HS-27A (cell line): ENCODE results near the gene PDE4D.
"Not testable (repeated sequence)": the region's sequence is repeated elsewhere in the genome, so short reads cannot be mapped to it uniquely, and the experiment has no call there.

Experiments
- DNase-seq: peaks from one replicate; pipeline ENCODE4 v3.0.0-alpha.2; 2012; ENCODE audit warnings: low read depth, missing footprints

PDE4D gene

DNA sequence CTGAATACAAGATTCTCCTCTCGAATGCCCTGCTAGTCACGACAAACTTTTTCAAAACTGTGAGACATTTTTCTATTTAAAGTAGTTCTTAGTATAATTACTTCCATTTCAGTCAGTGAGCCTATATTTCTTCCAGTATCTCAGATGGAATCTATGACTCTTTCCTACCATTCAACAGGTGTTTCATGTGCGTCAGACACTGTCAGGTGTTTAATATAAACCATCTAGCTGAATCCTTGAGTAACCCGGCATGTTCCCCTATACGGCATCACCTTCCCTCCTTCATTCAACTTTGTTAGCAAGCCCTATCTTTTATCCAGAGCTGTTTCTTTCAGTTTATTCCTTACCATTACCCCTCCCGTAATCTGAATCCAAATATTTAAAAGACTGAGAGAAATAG, 891.8 kb downstream of the PDE4D start:
- no peak for DNase-seq

DNA sequence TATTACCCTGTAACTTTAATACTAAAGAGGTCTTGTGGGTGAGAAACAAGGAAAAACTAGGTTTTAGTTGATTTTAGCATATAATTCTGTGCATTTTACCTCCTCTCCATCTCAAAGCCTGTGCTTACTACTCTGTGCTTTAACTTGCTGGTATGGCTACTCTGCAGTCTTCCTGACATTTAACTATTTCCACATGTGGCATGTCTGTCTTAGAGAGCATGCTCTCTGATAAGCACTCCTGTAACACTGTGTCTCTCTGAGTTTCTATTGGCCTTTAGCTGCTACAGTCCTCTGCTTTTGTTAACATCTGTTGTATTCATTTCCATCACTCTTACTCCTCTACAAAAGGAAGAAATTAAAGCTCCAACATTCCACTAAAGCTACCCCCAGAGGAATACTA, 892.4 kb downstream of the PDE4D start:
- DNase-seq: no peak

DNA sequence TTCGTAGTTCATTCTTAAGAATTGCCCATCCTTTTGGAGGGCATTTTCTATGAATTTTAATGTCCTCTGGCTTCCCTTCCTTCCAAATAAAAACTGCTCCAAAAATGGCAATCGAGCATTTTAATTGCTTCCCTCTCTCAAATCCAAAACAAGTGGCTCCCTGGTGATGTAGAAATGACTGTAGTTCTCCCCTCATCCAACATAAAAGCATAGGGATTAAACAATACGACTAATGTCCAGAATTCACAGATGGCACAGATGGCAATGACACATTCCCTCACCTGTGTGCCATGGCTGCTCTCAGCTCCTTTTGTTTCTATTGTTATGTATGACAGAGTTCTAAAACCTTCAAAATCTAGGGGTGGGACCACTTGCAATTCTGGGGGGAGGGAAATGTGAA, 893.3 kb downstream of the PDE4D start:
- DNase-seq: no peak

DNA sequence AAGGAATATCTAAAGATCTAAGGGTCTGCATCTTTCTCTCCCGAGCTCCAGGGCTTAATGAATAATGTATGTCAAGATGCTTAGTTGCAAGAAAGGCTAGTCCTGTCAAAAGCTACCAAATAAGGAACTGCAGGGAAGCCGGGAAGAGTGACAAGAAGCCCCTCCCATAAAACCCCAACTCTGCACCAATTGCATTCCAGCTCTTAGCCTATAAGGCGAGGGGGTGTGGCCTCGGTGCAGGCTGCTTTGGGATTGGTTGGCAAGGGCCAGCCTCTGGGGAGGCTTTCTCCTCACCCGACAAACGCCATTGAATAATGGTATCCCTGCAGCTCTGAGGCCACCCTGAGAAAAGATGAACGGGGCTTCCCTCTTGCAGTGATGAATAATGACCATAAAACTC, 893.7 kb downstream of the PDE4D start:
- DNase-seq: no peak

DNA sequence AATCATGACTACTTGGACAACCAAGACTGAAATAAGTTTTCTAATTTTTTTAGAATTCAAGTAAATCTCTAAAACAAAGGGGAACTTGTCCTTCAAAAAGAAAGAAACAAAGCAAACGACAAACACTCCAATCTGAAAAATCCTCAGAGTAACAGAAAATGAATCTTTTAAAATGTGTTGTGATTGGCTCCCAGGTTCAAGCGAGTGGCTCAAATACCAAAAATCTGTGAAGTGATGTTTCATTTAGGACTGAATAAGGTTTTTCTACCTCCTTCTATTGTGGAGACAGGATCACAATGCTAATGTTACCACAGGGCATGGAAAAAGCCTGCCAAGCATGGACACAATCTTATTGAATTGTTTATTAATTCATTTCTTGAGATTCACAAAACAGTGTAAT, 895.0 kb downstream of the PDE4D start:
- no peak for DNase-seq

DNA sequence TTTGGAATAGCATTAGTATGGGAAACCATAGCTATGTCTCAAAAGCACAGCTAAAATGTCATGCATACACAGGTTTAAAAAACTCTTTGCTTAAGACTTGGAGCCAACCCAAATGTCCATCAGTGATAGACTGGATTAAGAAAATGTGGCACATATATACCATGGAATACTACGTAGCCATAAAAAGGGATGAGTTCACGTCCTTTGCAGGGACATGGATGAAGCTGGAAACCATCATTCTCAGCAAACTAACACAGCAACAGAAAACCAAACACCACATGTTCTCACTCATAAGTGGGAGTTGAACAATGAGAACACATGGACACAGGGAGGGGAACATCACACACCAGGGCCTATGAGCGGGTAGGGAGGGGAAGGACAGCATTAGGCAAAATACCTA, 897.7 kb downstream of the PDE4D start:
- DNase-seq: not testable (repeated sequence)

DNA sequence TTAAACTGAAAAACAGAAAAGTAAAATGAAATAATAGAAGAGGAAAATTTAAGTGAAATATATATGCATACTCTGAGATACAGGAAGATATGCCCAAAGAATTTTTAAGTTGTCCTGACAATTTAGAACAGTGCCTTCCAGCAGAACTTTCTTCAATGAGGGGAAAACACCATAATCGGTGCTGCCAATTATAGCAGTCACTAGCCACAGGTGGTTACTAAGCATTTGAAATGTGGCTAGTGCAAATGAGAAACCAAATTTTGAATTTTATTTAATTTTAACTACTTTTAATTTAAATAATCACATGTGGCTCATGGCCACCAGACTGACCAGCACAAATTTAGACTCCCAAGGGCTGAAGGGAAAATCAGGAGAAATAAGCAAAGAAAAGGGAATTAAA, 900.1 kb downstream of the PDE4D start:
- DNase-seq: no peak

DNA sequence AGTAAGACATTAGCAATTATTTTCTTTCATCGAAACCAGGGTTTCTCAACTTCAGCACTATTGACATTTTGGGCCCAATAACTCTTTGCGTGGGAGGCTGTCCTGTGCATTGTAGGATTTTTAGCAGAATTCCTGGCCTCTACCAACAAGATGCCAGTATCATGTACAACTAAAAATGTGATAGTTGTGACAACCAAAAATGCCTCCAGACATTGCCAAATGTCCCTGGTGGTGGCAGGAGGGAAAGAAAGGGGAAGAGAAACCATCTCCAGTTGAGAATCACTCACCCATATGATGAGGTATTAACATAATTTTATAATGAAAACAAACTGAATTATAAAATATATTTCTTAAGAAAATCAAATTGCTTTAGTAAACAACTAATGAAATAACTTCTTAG, 904.6 kb downstream of the PDE4D start:
- DNase-seq: no peak

DNA sequence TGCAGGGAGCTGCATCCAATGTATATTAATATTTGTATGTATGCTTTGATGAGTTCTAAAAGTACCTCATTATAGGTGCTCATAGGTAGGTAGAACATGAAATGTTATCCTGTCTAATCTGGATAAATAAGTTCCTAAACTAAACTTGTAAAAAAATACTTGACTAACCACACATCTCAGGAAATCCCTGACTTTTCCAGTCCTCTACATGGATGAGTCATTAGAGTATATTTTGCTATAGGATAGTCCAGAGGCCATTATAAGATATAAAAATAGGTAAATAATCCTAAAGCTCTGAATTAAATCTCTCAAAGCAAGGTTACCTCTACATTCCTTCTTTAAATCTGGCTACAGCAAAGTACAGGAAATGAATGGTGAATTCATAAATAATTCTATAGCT, 906.3 kb downstream of the PDE4D start:
- DNase-seq: no peak

DNA sequence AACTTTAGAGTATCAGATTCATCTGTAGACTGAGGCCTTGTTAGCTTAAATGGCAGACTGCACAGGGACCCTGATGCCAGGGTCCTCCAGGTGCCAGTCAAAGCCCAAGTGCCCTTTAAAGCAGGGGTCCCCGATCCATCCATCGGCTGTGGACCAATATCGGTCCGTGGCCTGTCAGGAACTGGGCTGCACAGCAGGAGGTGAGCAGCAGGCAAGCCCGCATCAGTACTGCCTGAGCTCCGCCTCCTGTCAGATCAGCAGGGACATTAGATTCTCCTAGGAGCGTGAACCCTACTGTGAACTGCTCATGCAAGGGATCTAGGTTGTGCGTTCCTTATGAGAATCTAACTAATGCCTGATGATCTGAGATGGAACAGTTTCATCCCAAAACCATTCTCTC, 907.2 kb downstream of the PDE4D start:
- DNase-seq: no peak

DNA sequence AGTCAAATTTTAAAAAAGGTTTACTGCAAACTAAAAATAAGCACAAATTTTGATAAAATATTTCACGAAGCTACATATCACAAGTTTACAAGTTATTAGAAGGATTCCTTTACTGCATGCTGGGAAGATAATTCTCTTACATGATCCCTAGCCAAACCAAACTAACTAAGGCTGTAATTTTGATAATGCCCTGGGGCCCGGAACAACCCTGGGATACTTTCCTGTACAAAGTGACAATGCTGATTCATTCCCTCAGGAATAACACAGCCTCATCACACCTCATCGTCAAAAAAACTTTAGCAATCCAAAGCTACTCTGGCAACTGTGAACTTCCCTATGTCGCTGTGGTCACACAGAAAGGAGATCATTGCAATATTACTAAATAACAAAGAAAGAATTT, 907.8 kb downstream of the PDE4D start:
- DNase-seq: no peak

DNA sequence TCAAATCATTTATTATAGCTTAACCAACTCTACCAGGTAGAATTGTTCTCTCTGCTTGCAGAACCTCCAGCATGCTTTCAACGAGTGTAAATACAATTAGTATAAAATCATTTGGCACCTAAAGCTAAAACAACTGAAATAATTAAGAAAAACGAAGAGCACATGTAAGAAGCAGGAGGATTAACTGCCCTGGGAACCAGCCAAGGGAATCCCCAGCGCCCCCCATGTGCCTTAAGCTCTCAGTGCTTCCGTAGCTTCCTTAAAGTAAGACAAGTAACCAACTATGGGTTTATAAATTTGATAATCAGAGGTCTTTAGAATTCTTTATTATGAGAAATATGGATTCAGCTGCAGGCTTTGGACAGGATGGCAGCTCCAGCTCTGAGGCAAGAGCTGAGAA, 908.2 kb downstream of the PDE4D start:
- DNase-seq: no peak

DNA sequence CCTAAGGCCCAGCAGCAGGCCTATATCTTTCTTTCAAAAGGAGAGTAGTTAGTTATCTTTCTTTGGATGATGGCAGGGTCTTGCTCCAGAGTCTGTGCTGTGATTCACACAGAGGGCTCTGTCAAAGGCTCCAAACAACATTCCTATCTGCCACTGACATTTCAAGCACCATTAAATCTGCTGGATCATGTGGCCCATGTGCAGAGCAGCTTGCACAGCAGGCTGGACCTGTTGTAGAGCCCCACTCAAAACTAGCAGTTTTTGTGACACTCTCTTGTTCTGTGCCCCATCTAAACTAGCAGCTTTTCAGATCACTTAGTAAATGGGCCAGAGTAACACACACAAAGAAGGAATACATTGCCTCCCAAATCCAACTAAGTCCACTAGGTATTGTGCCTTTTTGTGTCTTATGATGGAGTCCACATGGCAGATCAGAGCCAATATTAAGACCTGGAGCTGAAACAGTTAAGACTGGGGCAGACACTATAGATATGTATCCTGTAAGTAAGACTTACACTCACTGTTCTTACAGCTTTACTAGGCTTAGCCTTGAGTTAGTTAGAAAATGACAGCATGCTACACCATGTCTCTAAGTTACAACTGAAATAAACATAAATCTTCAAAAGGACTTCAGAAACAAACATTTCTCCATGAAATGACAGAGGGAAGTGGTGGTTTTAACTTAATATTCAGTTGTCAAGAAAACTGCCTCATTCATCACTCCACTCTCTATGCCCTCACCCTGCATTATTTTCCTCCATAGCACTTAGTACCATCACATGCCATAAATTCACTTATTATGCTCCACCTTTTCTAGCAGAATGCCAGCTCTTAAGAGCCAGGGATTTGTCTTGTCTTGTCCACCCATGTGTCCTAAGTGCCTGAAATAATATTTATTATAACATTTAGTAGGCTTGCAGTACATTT, 909.7 kb downstream of the PDE4D start:
- DNase-seq: no peak

DNA sequence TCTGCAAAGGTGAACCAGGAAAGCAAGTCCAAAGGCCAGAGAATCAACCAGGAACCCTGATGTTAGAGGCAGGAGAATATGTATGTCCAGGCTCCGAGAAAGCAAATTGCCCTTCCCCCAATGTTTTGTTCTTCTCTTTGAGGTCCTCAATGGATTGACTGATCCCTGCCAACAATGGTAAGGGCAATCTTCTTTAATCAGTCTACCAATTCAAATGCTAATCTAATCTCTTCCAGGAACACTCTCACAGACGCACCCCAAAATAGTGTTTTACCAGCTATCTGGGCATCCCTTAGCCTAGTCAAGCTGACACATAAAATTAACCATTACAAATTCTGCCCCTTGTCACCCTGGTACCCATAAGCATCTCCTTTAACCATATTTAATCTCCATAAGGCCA, 912.6 kb downstream of the PDE4D start:
- DNase-seq: no peak

DNA sequence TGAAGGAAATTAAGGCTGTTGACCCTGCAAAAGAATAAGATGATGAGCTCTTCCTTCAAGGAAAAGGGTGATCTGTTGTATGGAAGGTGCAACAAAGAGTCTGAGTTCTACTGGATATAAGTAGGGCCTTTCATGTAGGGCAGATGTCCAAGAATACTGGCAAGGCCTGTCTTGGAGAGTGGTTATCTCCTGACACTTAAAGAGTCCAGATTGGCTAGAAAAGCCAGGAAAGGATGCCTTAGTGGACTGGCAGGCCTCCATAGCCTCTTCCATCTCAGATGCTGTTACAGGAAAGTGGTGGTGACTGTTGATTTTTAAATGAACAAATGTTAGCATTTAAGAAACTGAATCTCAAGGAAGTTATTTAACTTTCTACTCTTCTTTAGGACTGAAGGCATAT, 914.4 kb downstream of the PDE4D start:
- no peak for DNase-seq

DNA sequence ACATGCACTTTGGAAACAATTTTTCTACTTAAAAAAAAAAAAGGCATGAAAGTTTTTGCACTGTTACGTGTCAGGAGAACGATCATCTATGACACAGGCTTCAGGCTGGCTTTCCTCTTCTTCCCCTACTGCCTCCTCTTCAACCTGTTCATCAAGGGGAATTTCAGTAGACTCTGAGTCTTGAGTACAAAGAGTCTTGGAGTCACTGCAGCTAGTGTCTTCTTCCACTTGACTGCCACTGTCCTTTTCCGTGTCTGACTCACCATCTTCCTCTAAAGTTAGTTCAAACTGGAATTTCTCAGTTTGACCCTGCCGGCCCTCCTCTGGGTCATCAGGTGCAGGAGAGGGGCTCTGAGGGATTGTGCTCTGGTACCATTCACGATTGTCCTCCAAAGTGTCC, 918.9 kb downstream of the PDE4D start:
- no peak for DNase-seq

DNA sequence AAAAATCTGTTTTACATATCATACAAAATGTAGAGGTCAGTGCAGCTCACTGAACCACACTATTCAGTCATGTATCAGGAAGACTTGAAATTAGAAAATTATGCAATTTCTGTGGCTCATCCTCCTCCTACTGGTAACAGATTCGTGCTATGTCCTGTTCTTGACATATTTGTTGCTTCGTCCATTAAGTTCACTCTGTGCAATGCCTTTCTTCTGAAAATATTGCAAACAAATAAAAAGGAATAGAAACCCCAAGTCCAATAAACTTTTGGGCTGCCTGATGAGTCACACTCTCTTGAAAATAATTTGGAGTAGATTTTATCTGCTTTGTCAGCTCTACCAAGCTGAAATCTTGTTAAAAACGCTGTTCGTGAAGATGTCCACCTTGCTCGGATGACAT, 919.4 kb downstream of the PDE4D start:
- DNase-seq: no peak

DNA sequence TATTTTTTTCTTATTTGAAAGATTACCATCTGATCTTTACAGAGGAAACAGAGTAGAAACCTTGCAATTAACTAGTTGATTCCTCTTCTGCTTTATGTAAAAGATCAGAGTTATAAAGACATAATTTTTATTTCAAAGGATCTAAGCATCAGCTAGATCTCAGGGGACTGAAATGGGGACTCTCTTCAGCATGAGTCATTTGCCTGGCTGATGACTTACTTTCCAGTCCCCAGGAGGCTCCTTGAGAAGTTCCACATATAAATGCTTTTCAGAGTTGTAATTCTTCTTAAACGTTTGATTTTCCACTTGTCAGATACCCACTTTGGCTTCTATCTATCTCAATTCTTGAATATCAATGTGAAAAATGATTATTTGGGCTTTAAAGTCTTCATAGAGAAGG, 921.2 kb downstream of the PDE4D start:
- DNase-seq: no peak

DNA sequence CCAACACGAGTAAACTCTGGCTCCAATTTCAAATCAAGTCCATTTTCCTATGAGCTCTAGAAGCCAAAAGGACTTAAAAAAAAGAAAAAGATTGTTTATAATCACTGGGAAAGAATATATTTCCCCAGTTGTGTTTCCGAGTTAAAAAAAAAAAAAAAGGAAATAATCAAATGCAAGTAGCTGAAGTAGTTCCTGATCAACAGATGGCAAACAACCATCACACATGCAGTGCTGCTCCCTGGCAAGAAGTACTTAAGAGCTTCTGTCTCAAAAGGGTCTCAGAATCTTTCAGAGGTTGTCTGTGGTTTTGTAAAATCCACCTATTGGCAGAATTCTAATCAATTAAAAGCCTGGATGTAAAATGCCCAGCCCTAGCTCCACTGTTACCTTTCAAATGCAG, 922.8 kb downstream of the PDE4D start:
- DNase-seq: no peak

DNA sequence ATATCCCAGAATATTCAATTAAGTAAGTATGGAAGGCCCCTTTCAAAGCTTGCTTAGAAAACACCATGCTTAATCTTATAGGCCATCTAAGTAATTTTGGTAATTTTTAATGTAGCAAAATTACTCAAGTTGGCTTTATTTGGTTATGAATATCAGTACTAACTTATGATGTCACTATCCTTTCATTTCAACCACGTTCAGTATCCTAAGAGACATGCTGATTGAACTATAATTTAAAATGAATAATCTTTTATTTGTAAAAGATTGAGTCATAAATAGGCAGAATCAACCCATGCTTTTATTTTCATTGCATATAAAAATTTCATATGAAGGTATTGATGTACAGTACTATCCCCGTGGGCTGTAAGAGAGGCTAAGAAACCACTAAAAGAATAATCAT, 923.7 kb downstream of the PDE4D start:
- no peak for DNase-seq

DNA sequence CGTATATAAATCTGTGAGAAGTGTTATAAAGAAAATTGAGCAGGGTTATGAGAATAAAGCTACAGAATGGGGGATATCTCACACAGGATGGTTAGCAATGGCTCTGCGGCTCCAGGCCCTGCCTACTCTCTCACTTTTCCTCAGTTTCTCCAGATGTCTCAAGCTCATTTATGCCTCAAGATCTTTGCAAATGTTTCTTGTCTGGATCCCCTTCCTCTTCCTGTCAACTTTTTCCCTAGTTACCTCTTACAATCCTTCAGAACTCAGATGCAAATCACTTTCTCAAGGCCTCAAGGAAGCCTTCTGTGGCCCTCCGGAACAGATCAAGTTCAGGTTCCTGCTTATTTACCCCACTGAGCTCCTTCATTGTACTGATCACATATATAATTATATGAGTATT, 924.3 kb downstream of the PDE4D start:
- DNase-seq: no peak

DNA sequence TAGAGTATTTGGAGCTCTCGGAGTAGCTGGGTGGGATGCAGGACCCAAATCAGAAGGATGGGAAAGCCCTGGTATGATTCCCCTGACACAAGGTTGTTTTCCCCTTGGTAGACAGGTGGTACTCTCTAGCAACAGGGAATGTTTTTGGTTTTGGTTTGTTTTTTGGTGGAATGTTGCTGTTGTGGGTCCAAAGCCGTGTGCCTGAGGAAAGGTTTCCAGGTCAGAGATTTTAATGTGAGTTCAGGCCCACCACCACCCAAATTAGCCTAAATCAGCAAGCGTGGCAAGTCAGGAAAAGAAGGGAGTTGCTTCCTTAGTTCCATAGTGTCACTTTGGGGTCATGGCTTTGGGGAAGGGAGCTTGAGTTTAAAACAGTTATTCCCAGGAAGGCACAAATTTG, 925.2 kb downstream of the PDE4D start:
- no peak for DNase-seq

DNA sequence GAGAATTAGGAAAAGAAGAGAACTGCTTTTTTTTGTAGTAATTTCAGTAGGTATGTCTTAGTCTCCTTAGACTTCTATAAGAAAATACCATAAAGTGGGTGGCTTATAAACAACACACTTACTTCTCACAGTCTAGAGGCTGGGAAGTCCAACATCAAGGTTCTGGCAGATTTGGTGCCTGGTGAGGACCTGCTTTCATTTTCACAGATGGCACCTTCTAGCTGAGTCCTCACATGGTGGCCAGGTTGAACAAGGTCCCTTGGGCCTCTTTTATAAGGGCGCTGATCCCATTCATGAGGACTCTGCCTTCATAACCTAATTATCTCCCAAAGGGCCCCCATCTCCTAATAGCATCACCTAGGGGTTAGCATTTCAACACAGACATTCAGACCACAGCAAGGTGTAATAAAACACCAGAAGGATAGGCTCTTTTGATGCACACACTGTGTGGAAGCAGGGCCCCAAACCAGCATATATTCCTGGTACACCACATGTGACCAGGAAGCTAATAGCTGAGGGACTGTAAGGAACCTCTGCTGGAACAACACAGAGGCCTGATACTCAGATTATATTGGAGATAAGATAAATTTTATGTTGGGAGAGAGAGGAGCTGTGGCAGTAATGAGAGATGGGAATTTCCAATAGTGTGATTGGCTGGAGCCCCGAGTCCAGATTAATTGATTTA, 925.8 kb downstream of the PDE4D start:
- no peak for DNase-seq
